ENCODE data around the gene FREY1.

The FREY1 gene, protein sequence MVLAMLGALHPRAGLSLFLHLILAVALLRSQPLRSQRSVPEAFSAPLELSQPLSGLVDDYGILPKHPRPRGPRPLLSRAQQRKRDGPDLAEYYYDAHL

DNA sequence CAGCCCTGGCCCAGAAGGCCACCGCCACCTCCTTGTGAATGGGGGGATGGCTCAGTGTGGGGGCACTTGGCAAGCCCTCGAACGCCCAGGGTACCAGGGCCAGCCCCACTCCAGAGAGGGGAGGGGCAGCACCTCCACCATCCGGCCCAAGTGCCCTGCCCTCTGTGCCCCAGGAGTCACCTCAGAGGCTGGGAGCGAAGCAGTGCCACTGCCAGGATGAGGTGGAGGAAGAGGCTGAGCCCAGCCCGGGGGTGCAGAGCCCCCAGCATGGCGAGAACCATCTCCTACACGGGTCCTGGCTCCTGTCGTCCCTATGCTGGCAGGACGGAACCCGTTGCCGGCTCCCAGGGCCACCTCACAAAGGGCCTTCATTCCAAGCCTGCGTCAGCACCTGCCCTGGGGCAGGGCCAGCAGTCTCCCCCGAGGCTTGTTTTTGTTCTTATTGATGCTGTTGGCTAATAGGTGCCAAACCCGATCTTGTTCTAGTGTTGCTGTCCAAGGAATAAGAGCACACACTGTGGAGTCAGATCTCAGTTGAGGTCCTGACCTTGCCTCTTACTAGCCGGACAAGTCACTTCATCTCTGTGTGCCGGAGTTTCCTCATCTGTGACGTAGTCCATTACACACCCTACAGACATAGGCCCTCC lies at the start of gene FREY1:
FREY1 (minus strand) TSS at position 307 of the 647 bp plus-strand sequence; CDS start at position 281, 26 bp downstream.
- no peak for DNase-seq

DNA sequence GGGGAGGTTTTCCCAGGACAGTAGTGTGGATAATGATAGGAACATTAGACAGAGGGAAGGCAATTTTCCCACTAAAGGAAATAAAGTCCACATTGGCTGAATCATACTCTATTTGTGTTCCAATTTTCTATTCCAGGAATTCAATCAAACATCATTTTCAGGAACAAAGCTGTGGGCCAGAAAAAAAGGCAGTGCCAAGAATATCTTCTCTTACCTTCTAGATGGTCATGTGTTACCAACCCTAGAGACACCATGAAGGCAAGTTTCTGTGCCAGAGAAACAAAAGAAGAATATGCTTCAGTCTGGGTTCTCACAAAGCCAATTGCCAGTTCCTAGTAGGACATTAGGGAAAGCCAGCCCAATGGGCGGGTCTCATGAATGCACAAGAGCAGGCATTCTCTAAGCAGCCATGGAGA lies 42.9 kb upstream of the FREY1 start:
- DNase-seq: no peak

DNA sequence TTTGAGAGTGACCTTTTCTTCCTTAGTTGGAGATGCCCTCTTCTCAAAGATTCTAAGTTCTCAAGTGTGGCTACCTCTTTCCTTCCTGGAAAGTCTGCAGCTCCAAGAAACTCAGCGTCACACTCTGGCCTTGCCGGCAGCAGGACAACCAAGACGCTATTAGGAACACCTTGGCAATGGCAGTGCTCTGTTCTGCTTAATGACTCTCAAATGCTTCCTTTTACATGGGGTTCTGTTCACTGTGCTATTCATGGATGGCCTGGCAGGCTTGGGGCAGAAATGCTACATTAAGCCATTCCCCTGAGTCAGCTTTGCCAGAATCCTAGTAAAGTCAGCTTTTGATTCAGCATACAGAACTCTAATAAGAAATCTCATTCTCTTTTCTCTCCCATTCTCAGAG lies 41.3 kb upstream of the FREY1 start:
- no peak for DNase-seq

DNA sequence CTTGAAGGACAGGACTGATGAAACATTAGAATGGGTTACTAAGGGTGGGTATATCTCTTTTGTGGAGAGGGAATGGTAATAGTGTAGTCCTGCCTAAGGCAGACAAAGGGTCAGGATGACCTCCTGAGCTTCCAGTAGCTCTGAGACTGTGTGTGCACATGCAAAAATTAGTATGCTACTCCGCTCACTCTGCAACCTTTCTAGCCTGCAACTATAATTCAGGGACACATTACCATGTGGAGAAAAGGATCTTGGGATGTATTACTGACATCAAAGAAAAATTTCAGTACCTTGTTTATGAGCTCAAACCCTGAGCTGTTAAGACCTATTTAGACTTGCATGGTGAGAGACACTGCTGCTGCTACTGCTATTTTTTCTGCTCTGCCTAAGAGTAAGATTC lies 40.8 kb upstream of the FREY1 start:
- no peak for DNase-seq

DNA sequence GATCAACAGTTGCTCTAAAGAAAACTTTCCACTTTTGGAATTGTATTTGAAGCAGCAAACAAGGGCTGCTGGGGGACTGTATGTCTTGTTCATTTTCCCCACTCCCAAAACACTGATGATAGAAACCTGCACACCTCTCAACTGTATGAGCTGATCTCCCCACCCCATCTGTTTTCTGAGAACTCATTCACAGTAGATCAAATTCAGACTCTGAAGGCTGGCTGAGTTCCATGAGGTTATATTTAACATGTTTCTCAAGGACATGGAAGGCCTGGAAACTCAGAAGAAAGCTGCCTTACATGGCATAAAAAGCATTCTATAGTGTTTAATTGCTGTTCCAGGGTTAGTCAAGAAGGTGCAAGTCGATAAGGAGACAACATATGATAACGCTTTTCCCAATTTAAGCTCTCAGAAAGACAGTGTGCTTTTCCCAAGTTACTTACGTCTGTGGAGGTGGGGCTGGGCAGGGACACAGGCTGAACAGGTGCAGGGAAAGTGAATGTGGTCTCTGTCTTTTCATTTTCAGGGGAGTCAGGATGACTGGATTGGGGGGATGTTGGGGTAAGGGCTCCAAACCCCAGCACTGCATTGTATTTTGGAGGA lies 38.4 kb upstream of the FREY1 start:
- no peak for DNase-seq

DNA sequence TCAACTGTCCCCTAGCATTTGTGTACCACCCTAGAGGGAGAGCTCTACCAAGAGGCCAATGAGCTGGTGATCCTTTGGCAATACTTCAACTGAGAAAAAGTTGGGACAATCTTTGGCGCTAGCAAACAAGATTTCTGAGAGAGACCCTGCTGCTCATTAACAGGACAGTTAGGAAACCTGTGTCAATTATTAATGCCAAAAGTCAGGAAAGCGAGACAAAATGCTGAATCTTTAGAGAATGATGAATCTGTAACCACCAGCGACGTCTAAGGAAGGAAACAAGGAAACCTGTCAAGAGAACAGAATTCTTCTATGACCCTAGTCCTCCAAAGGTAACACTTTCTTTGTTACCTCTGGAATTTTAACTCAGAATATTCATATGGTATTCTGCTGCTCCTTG lies 35.3 kb upstream of the FREY1 start:
- DNase-seq: no peak

DNA sequence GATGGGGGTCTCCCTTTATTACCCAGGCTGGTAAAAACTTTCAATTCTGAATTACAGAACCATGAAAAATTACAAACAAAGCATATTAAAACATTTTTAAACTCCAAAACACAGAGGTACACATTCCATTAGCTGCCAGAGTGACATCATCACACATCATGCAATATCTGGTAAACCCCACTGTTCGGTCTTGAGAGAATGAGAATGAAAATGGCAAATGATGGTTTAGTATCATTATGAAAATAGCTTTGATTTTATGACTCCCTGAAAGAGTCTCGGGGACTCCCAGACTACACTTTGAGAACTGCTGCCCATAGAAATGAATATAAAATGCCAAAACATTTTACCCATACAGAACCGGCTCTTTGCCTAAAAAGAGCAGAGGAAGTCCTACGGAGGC lies 34.2 kb upstream of the FREY1 start:
- no peak for DNase-seq

DNA sequence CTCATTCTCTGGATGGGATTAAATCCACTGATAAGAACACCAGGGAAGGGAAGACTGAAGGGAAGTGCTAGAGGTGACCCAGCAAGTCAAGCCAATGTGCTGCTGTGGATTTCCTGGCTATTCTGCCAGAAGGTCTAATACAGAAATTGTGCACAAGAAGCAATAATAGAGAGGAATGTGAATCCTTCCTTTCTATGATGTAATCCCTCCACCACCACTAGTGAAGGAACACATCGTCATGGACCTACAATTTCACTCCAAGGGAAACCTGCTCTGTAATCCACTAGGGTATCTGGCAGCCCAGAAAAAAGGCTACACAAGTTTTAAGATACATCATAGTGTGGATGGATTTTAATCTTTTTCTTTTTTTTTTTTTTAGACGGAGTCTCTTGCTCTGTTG lies 32.8 kb upstream of the FREY1 start:
- DNase-seq: no peak

DNA sequence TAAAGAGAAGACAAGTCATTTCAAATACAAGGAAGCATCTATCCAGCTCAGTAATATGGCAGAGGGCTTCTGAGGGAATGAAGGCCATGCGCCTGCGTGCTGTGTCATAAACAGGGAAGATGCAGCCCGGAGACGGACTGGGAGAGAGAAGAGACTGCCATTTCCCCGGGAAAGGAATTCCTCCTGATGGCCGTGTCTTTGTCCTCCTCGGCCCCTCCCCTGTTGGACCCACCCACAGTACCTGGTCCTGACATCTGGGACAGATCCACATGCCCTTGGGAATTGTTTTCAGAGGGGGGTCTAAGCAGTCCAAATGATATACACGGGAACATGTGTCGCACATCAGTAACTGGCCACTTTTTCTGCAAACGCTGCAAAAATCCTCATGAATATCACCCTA lies 30.8 kb upstream of the FREY1 start:
- no peak for DNase-seq

DNA sequence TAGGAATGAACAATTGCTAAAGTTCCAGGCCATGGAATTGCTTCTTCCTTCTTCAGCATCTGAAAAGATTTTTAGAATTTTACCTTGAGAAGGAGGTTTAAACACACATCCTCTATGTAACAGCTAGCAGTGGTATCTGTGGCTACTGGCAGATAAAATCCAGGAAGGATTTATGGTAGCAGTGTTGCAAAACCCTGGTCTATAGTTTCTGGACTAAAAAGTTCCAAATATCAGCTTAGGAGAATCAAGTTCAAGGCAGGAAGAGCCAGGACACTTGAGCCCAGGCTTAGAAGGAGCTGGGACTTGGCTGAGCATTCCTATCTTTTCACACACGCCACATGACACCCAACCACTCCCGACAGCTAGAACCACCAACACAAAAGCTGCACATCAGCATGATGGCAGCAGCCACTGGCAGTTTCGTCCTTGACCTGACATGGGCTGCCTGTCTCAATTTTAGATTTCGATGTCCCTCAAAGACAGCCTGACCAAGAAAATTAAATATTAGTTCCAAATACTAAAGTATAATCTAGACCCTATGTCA lies 29.5 kb upstream of the FREY1 start:
- no peak for DNase-seq

DNA sequence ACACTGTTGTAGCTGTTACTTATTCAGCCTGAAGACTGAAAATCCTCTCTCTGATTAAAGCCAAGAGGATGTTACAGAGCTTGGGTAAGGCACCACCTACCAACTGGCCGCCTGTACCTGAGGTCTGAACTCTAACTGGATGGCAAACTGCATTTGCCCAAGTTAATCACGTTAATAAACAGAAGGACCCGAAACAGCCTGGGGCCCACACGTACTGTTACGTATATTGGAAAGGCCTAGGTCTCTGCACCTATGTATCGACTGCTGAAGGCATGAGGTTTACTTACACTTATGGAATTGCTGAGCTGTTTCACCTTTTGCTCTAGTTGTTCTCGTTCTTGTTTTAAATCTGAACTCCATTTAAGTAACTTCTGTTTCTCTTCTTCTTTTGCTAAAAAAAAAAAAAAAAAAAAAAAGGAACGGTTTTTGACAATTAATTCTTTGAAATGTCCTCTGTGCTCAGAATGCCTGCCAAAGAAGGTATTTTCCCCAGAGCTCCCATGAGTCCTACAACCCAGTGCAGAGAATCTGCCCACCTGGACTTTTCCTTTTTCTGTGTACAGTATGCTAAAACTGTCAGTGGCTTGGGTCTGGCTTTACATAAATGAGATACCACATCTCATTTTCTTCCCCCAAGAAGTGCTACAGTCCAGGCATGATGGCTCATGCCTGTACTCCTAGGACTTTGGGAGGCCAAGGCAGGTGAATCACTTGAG lies 28.4 kb upstream of the FREY1 start:
- DNase-seq: no peak

DNA sequence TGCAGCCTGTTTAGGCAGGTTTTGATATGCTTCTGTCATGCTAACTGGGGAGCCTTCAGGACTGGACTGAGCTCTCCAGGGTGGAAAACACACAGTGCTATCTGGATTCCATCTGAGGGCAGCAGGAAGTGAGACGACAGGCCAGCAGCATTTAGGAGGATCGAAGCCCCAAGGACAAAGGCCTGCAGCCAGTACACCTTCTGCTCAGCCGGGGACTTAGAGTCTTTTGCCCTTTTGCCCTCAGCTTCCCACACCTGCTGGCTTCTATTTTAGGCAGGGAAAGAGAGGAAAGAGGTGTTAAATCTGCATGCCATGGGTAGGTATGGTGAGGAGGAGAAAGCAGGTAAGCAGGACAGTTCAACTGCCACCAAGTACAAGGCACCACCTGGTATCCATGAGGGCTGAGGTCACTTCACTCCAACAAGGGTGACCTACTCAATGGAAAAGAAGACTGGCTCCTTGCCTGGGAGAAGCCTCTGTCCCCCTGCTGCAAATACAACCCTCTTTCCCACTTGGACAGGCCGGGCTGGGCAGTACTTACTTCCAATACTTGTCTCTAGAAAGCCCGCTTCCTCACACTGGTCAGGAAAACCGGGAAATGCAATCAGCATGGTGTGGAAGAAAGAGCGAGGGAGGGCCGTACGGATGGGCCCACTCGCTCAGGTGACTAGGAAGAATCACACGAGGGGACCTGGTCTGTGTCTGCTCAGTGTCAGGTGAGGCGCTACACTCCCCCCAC lies 27.7 kb upstream of the FREY1 start:
- no peak for DNase-seq

DNA sequence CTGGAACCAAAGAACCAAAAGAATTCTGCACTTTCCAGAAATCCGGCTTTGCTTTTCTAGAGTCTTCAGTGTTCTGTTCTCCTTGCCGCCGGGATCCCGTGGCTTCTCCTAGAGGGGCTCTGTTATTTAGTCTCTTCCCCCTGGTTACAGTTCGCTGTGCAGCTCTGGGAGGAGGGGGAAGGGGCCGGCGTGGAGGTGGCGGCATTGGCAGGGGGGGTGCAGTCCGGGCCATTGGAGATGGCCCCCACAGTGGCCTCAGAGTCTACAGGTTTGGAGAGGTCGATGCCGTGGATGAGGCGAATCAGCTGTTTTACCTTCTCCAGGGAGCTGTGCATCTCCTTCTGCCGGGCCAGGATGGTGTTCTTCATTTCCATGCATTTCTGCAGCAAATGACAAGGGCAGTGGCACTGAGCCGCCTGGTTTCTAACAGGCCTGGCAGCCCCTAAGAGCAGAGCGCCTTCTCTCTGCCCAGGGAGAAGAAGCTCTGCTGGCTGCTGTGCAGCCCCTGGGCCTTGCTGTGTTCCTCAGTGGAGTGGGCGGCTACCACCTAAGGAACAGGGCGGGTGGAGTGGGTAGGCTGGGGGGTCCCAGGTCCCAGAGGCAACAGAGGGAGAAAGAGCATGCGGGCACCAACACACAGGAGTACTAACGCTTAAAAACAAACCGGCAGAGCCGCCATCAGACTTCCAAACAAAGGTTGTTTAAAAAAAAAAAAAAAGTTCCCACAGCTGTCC lies 26.9 kb upstream of the FREY1 start:
- no peak for DNase-seq

DNA sequence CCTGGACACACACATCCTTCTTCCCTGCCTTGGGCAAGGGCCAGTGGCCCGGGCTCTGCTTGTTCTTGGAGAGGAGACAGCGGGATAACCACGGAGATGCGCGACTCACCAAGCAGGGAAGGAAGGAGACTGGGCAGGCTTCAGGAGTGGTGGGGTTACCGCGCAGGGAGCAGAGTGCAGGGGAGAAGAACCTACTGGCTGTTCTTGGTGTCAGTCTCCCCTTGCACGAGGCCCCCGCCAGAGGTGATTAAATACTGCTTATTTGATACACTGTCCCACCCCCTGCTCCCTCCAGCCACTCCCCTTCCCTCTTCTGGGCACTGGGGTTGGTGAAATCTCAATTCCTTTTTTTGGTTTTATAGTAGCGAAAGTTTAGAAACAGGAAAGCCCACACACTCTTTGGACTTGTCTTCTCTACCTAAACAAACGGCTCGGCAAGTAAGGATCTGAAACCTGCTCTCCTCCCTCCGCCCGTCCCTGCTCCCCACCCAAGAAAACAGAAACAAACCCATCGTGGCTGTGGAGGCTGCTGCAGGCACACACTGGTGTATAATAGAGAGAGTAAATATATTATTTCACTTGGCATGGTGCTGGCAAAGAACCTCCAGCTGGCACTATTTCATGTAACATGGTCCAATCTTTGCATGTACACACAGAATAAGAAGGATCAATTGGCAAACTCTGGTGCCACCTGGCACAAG lies 26.2 kb upstream of the FREY1 start:
- DNase-seq: no peak

DNA sequence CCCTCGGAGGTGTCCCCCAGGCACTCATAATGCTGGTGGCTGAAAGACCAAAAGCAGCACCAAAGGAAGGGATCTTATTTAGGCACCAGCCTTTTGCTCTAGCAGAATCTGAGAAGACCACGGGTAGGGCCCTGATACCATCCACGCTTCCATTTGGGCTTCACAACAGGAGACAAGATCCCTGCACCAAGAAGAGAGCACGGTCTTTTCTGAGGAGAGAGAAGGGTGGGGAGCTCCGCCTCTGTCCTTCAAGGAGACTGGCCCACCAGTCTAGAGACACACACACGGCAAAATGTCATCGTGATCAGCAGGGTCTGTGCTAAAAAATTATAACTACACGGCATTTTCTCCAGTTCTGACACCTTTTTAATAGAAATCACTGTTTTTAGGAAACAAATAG lies 25.1 kb upstream of the FREY1 start:
- DNase-seq: no peak

DNA sequence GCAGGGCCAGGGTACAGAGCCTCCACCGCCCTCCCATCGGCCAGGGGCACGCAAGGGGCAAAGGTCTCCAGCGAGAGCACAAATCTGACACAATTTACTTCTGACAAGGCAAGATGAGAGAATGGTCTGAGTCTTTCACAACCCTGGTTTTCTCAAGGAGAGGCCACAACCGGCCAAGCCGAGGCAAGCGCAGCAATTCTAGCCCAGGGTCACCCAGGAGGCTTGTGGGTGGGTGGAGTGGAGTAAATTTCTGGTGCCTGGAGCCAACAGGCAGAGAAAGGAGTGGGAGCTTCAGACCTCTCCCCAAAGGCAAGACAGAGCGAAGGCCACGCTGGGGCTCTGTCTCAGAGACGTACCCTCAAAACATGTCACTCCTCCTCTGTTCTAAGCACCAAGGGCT lies 24.7 kb upstream of the FREY1 start:
- DNase-seq: no peak

DNA sequence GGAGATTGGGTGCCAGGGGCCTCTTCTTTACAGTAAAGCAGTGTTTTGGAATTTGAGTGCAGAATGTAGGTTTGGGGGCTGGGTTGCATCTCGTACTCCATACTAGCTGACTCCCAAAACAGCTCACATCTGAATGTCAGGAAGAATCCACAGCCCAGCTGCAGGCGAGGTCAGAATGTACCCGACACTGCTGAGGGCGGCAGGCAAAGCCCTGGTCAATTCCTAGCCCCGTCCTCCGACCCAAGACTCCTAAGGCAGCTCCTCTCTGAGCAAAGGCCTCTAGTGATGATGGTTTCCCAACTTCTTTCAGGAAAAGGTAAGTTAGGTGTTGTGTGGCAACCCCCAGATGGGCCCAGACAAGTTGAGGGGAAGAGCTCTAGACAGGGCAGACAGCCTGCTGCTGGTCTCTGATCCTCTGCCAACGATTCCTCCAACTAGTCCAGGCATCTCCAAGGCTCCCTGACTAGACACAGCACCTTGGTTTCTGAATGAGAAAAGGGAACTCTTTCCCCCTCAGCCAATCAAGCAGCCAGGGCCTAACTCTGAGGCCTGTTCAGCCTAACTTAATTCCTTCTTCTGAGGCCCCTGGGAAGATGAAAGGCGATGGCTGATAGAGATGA lies 24.0 kb upstream of the FREY1 start:
- no peak for DNase-seq

DNA sequence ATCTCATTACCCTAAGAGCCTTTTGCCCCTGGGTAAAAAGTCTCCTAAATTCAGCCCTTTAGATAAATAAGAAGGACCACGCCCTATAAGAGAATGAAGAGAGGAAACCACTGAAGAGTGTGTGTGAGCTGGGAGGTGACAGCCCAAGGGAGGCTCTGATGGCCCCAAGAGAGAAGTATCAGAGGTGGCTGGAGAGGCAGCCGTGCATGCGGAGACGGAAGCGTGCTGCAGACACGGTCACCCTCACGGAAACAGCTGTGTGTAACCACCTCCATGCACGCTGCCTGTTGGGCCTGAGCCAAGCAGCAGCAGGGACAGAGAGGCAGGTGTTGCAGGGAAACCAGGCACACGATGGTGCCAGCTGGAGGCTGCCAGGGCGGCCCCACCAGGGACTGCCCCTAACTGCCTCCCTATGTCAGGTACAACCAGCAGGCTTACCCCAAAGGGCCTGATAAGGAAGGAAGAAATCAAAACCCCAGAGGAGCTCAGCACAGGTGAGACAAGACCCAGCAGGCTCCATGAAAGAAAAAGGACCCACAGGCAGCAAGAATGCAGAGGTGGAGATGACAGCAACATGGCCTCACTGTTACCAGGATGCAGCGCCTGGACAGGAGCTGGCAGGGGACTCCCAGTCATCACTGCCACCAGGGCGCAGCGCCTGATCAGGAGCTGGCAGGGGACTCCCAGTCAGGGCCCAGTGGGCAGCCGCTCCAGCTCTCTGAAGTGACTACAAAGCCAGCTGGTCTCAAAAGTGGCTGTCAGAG lies 23.1 kb upstream of the FREY1 start:
- peak; percentile 91 for DNase-seq

DNA sequence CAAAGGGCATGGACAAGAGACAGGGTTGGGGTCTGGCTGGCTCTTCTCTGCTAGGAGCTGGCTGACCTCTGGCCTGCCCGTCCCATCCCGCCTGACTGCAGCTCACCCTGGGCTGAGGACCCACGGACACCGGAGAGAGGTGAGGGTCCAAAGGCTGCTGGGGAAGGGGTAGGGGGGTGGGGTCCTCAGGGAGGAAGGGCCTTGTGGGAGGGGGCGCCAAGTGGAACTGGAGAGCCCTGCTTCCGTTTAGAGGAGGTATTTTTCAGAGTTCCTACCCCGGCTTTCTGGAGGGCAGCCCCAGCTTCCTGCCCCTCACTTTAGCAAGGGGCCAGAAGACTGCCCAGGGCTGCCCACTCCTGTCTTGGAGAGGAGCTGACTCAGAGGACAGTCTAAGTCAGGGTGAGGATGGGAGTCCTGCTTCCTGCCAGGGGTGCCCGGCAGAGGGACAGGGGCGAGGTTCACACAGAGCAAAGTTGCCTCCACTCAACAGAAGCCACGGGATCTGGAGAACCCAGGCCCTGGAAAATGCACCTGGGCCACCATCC lies 22.5 kb upstream of the FREY1 start:
- no peak for DNase-seq

DNA sequence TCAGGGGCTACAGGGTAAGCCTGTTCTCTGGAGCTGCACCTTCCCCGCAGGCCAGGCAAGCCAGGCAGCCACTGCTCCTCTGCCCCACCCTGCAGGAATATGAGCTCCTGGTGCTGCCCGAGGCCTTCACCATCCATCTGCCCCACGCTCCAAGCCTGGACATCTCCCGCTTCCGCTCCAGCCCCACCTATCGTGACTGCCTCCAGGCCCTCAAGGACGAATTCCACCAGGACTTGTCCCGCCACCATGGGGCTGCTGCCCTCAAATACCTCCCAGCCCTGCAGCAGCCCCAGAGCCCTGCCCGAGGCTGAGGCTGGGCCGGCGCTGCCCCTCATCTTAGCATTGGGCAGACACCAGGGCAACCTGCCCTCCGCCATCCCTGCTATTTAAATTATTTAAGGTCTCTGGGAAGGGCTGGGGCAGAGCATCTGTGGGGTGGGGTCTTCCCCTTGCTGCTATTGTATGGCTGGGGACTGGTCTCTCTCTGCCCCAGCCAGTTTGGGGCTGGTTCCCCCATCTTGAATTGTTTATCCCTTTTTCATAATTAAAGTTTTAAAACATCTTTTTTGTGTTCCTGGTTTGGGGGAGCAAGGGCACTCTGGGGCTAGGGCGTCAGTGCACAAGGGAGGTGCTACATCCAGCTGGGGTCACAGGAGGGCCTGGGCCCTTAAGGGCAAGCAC lies 21.6 kb upstream of the FREY1 start:
- DNase-seq: no peak

Data from RPMI8226 (cell line).